ENCODE measurements around the gene KCTD17.
A peak's percentile ranks its signal among the peaks of the same experiment; 100 is the strongest.

Gene KCTD17

GRCh38 chr22:37019309-37020191 lies 32.0 kb upstream of the KCTD17 start, which contains the start of the genes MPST and TST:
TSS of gene MPST (plus strand) at chr22:37019742. CDS start at chr22:37019837, 95 bp downstream.
TSS of gene TST (minus strand) at chr22:37019447. CDS start at chr22:37018732, 715 bp downstream.
- peak; percentile 49 for DNase-seq
- in situ Hi-C loops (cut with MboI; ENCODE audit: low pct_unique_long_range_greater_than_20kb, low sequenced_read_pairs): no loop called here

- in situ Hi-C loops (cut with MboI; ENCODE audit: low pct_unique_long_range_greater_than_20kb, low sequenced_read_pairs): no loop called here
- DNase-seq: peak; percentile 47
Measured at GRCh38 chr22:37020192-37020479, 31.4 kb upstream of the KCTD17 start.

- in situ Hi-C loops (cut with MboI; ENCODE audit: low pct_unique_long_range_greater_than_20kb, low sequenced_read_pairs): no loop called here
- DNase-seq: no peak
Measured at GRCh38 chr22:37021041-37021440, 30.5 kb upstream of the KCTD17 start.

DNA sequence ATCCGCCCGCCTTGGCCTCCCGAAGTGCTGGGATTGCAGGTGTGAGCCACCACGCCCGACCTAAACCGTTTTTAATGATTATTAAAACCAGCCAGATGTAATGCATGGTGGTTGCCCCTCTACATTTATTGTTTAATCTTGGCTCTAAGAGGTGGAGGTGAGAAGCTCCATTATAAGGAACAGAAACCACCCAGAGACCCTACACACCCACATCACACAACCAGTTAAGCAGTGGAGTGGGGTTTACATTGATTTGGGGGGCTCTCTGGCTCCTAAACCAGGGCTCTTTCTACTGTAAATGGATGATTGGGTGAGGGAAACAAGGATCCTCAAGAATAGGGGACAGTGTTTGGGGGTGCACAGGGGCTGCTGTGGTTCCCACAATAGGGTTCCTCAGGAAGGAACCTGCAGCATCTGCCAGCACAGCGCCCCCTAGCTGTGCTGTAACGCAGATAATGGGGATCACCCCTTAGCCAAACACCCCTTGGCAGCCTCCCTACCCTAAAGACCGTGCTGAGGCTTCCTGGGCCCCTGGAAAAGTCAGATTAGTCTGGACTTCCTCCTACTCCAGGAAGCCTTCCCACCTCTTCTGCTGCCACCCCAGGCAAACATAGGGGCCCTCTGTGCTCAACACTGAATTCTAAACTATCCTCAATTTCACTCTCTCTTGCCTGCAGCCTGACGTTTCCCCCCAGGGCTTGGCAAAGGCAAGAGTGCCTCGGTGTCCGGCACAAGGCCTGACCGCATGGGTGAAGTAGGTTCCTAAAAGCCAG lies 29.6 kb upstream of the KCTD17 start:
- in situ Hi-C loops (cut with MboI; ENCODE audit: low pct_unique_long_range_greater_than_20kb, low sequenced_read_pairs): no loop called here
- DNase-seq: peak; percentile 49

- no peak for DNase-seq
- in situ Hi-C loops (cut with MboI; ENCODE audit: low pct_unique_long_range_greater_than_20kb, low sequenced_read_pairs): no loop called here
Measured at GRCh38 chr22:37022483-37023337, 28.8 kb upstream of the KCTD17 start.

DNA sequence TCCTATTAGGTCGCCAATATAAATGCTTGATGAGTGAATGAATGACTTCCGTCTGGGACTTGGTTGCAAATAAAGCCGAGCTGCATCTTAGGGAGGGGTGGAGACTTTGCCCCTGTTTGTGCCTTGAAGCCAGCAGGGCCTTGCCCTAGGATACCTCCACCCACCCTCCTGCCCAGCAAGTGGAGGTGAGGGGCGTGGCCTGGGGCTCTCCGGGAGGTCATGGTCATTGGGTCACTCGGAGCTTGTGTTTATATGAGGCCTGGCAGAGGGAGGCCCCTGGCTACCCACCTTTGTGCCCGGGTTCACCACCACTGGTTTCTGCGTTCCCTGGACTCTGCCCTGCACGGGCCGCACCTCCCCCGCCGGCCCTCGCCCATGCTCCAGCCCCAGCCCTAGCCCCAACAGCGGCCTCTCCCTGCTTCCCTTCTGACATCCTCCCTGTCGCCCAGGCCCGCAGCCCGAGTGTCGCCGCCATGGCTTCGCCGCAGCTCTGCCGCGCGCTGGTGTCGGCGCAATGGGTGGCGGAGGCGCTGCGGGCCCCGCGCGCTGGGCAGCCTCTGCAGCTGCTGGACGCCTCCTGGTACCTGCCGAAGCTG lies 27.7 kb upstream of the KCTD17 start:
- in situ Hi-C loops (cut with MboI; ENCODE audit: low pct_unique_long_range_greater_than_20kb, low sequenced_read_pairs): no loop called here
- no peak for DNase-seq

- no peak for DNase-seq
- in situ Hi-C loops (cut with MboI; ENCODE audit: low pct_unique_long_range_greater_than_20kb, low sequenced_read_pairs): no loop called here
Measured at GRCh38 chr22:37024339-37025157, 27.0 kb upstream of the KCTD17 start.

- no peak for DNase-seq
- in situ Hi-C loops (cut with MboI; ENCODE audit: low pct_unique_long_range_greater_than_20kb, low sequenced_read_pairs): no loop called here
Measured at GRCh38 chr22:37025500-37026070, 26.0 kb upstream of the KCTD17 start.

DNA sequence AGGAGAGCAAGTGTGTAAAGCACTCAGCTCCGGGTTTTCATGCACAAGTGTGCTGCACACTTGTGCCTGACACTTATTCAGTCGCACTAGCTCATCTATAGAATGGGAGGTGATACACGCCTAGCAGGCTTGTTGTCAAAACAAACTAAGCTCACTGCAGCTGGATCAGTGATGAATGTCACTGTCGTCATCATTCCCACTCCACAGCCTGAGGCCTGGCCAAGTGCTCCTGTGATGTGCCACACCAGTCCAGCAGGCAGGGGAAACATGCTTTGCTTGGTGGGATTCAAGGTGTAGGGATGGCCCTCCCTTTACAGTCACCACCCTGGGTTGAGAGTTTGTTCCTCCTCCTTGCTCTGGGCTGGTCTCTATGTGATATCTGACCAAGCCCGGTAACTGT lies 25.2 kb upstream of the KCTD17 start:
- DNase-seq: no peak
- in situ Hi-C loops (cut with MboI; ENCODE audit: low pct_unique_long_range_greater_than_20kb, low sequenced_read_pairs): no loop called here

GRCh38 chr22:37027556-37027955 lies 24.0 kb upstream of the KCTD17 start:
- no peak for DNase-seq
- in situ Hi-C loops (cut with MboI; ENCODE audit: low pct_unique_long_range_greater_than_20kb, low sequenced_read_pairs): no loop called here

GRCh38 chr22:37028692-37029674 lies 22.6 kb upstream of the KCTD17 start:
- in situ Hi-C loops (cut with MboI; ENCODE audit: low pct_unique_long_range_greater_than_20kb, low sequenced_read_pairs): no loop called here
- no peak for DNase-seq

DNA sequence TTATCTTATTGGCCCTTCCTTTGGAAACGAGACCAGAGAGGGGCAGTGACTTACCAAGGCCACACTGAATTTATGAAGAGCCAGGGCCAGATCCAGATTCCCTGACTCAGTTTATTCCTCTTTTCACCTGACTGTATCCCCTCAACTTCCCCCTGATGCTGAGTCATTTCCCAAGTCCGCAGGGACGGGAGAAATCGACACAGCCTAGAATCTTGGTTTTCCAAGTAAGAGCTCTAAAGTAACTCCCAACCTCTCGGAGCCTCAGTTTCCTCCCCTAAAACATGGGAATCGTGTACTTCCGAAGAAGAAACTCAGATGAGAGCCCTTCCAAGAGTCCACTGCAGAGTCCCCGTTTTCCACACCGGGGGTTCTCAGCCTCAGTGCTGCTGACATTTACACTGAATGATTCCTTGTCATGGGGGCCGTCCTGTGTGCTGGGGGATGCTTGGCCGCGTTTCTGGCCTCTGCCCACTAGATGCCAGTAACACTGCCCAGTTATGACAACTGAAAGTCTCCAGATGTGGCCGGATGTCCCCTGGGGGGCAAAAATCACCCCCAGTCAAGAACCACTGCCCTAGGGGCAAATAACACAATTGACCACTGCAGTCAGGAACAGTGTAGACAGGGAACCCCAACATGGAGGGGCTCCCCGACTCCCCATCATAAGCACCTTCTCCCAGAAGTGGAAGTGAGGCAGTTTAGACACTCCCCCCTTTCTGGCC lies 20.8 kb upstream of the KCTD17 start:
- in situ Hi-C loops (cut with MboI; ENCODE audit: low pct_unique_long_range_greater_than_20kb, low sequenced_read_pairs): no loop called here
- no peak for DNase-seq

GRCh38 chr22:37032134-37032534 lies 19.4 kb upstream of the KCTD17 start:
- in situ Hi-C loops (cut with MboI; ENCODE audit: low pct_unique_long_range_greater_than_20kb, low sequenced_read_pairs): no loop called here
- DNase-seq: no peak

DNA sequence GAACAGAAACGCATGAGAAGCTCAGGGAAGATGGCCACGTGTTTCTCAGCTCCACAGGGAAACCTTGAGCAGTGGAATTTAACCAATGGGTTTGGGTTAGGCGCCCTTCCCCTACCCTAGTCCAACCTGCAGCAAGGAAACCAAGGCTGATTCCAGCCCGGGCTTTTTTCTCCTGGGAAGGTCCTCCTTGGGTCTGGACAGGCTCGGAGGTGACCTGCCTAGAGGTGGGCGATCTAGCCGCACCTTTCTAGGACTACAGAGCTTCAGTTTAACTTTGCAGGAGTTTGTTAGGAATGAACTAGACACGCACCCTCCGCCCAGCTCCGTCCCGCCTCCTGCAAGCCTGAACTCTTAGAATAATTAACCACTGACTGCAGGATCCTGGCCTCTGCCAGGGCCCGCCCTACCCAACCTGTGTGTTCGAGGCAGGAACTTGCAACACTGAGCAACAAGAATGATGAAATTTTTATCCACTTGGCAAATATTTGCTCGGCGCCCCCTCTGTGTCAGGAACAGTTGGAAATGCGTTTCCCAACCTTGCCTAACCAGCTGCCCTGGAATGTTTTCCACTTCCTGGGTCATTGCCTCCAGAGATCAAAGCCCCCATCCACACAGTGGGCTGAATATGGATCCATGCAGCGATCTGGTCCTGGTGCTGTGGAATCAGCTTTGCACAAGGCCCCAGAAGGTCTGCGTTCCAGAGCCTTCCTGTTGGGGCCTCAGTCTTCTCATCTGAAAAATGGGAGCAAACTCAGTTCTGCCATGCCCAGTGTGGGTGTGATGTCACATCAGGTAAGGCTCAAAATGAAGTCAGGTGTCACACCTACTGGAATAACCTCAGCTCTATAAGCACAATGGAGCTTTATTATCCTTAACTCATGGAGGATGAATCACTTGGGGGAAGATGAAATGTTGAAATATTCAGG lies 18.7 kb upstream of the KCTD17 start:
- in situ Hi-C loops (cut with MboI; ENCODE audit: low pct_unique_long_range_greater_than_20kb, low sequenced_read_pairs): no loop called here
- DNase-seq: no peak
